Esophagus (tissue), 2 donors: Measurements from ENCODE around the gene GLB1L. TPM values are rescaled to one million over a fixed set of nuclear protein-coding genes. Genes with fewer than 3 reads are reported as not detected.
"Not testable (repeated sequence)": the region's sequence is repeated elsewhere in the genome, so short reads cannot be mapped to it uniquely, and the experiment has no call there.

ENCODE experiments used
- H3K27ac ChIP-seq, 2 donors: one replicate each; pipeline ENCODE4 v1.5.1; 2013; ENCODE audit warnings: low read depth in 2 of 2, mild to moderate bottlenecking in 2 of 2, inconsistent platforms in 1 of 2, low read length in 1 of 2, moderate library complexity in 1 of 2
- H3K27me3 ChIP-seq, 2 donors: one replicate each; pipeline ENCODE4 v1.6.1; 2013; ENCODE audit warnings: low read length in 2 of 2, control low read depth in 1 of 2, mild to moderate bottlenecking in 1 of 2; ENCODE audit not compliant: insufficient read depth in 2 of 2, control insufficient read depth in 1 of 2
- H3K36me3 ChIP-seq, 2 donors: one replicate each; pipeline ENCODE4 v1.6.1; 2013; ENCODE audit warnings: low read length in 1 of 2; ENCODE audit not compliant: control insufficient read depth in 2 of 2, insufficient read depth in 2 of 2
- H3K4me1 ChIP-seq, 2 donors: one replicate each; pipeline ENCODE4 v1.6.1; 2013; ENCODE audit warnings: low read length in 1 of 2; ENCODE audit not compliant: control insufficient read depth in 2 of 2, insufficient read depth in 2 of 2
- H3K4me3 ChIP-seq, 2 donors: one replicate each; pipeline ENCODE4 v1.5.1; 2013; ENCODE audit warnings: low read length in 2 of 2, mild to moderate bottlenecking in 2 of 2, low read depth in 1 of 2, moderate library complexity in 1 of 2
- H3K9me3 ChIP-seq, 2 donors: one replicate each; pipeline ENCODE4 v1.6.1; 2013; ENCODE audit warnings: mild to moderate bottlenecking in 2 of 2, low read depth in 1 of 2, low read length in 1 of 2, moderate library complexity in 1 of 2; ENCODE audit not compliant: control insufficient read depth in 2 of 2, insufficient read depth in 1 of 2
- WGBS, 2 donors: extraction: QIAGEN DNeasy Blood & Tissue Kit; methylation state at CpG; one replicate each; pipeline ENCODE4 v1.1.7; 2013; 5-methylcytosine and 5-hydroxymethylcytosine counted together
- polyA plus RNA-seq, 2 donors: library from polyadenylated mRNA; stranded (reverse); fragments of 200-250 nt; gene quantifications; one replicate each; pipeline ENCODE4 v1.2.3, GENCODE V29; 2013
- donor health status: healthy with polysubstance abuse.
- donor health status: Bipolar disorder and iron deficiency.

GLB1L gene
- polyA plus RNA-seq, 2 donors: 1.6 to 1.9 TPM

- Histone ChIP-seq H3K4me3 (no peak overlapping the region), H3K27ac (no peak overlapping the region), H3K27me3 (no peaks in the 10 kb centered on the region), H3K9me3 (no peaks in the 10 kb centered on the region), H3K36me3 (no peaks in the 10 kb centered on the region), H3K4me1 (peaks cover 4 to 10% of the 10 kb centered on the region in 2 donors)
- 72 to 77% methylated on average over 2 of the region's 2 CpGs for WGBS, 2 donors
These were observed 27.8 kb upstream of the GLB1L start for GRCh38 chr2:219272995-219273394.

GRCh38 chr2:219272356-219272755, 27.1 kb upstream of the GLB1L start:
- no peaks in the 10 kb centered on the region for H3K36me3 ChIP-seq
- no peak overlapping the region for H3K27ac ChIP-seq
- H3K4me3 ChIP-seq: no peak overlapping the region
- H3K27me3 ChIP-seq: no peaks in the 10 kb centered on the region
- peaks cover 0 to 10% of the 10 kb centered on the region in 2 donors for H3K4me1 ChIP-seq
- no peaks in the 10 kb centered on the region for H3K9me3 ChIP-seq
- WGBS, 2 donors: 89 to 90% methylated on average over 4 of the region's 4 CpGs

- no peaks in the 10 kb centered on the region for H3K9me3 ChIP-seq
- 79 to 91% methylated on average over 2 of the region's 2 CpGs for WGBS, 2 donors
- peaks cover 0 to 10% of the 10 kb centered on the region in 2 donors for H3K4me1 ChIP-seq
- H3K27me3 ChIP-seq: no peaks in the 10 kb centered on the region
- no peak overlapping the region for H3K4me3 ChIP-seq
- no peak overlapping the region for H3K27ac ChIP-seq
- no peaks in the 10 kb centered on the region for H3K36me3 ChIP-seq
These were observed 25.8 kb upstream of the GLB1L start for GRCh38 chr2:219271021-219271420.

- Histone ChIP-seq H3K4me3 (no peak overlapping the region), H3K27ac (no peak overlapping the region), H3K4me1 (peaks cover 0 to 10% of the 10 kb centered on the region in 2 donors), H3K9me3 (no peaks in the 10 kb centered on the region), H3K36me3 (no peaks in the 10 kb centered on the region), H3K27me3 (no peaks in the 10 kb centered on the region)
- 80 to 85% methylated on average over 5 of the region's 5 CpGs for whole genome bisulfite sequencing, 2 donors
These were observed 24.8 kb upstream of the GLB1L start for GRCh38 chr2:219270055-219270372.

GRCh38 chr2:219269362-219270054, 24.3 kb upstream of the GLB1L start:
- no peak overlapping the region for H3K4me3 ChIP-seq
- H3K27ac ChIP-seq: no peak overlapping the region
- no peaks in the 10 kb centered on the region for H3K27me3 ChIP-seq
- WGBS, 2 donors: 51 to 55% methylated on average over 8 of the region's 8 CpGs
- no peaks in the 10 kb centered on the region for H3K9me3 ChIP-seq
- H3K36me3 ChIP-seq: no peaks in the 10 kb centered on the region
- H3K4me1 ChIP-seq: peaks cover 0 to 10% of the 10 kb centered on the region in 2 donors

- Histone ChIP-seq H3K4me1 (peaks cover 0 to 2% of the 10 kb centered on the region in 2 donors), H3K27me3 (no peaks in the 10 kb centered on the region), H3K27ac (no peak overlapping the region), H3K36me3 (no peaks in the 10 kb centered on the region), H3K9me3 (no peaks in the 10 kb centered on the region), H3K4me3 (no peak overlapping the region)
- 80 to 91% methylated on average over 2 of the region's 2 CpGs for WGBS, 2 donors
These were observed 23.1 kb upstream of the GLB1L start for GRCh38 chr2:219268294-219268693.

- Histone ChIP-seq H3K27ac (no peak overlapping the region), H3K36me3 (no peaks in the 10 kb centered on the region), H3K4me3 (no peak overlapping the region), H3K4me1 (peaks cover 0 to 2% of the 10 kb centered on the region in 2 donors), H3K9me3 (no peaks in the 10 kb centered on the region), H3K27me3 (no peaks in the 10 kb centered on the region)
- WGBS, 2 donors: 88 to 100% methylated on average over 1 of the region's 1 CpG
These were observed 21.6 kb upstream of the GLB1L start for GRCh38 chr2:219266886-219267285.

- Histone ChIP-seq H3K4me3 (no peak overlapping the region), H3K4me1 (peaks cover 0 to 2% of the 10 kb centered on the region in 2 donors), H3K36me3 (no peaks in the 10 kb centered on the region), H3K27ac (no peak overlapping the region), H3K27me3 (no peaks in the 10 kb centered on the region), H3K9me3 (no peaks in the 10 kb centered on the region)
- WGBS, 2 donors: 62 to 72% methylated on average over 5 of the region's 5 CpGs
These were observed 21.0 kb upstream of the GLB1L start for GRCh38 chr2:219266232-219266631.

GRCh38 chr2:219261024-219261855, 16.0 kb upstream of the GLB1L start:
- Histone ChIP-seq H3K9me3 (no peaks in the 10 kb centered on the region), H3K4me3 (no peak overlapping the region), H3K27me3 (no peaks in the 10 kb centered on the region), H3K27ac (no peak overlapping the region), H3K36me3 (no peaks in the 10 kb centered on the region), H3K4me1 (no peaks in the 10 kb centered on the region)
- WGBS, 2 donors: 63 to 71% methylated on average over 5 of the region's 5 CpGs

- not testable (repeated sequence) for H3K36me3 ChIP-seq
- 86 to 91% methylated on average over 10 of the region's 10 CpGs for WGBS, 2 donors
These were observed 13.7 kb upstream of the GLB1L start for GRCh38 chr2:219258942-219259341.

More at GRCh38 chr2:219258942-219259341, 13.7 kb upstream of the GLB1L start:
- H3K4me3 ChIP-seq, H3K27ac ChIP-seq, H3K4me1 ChIP-seq, H3K27me3 ChIP-seq, H3K9me3 ChIP-seq: not testable (repeated sequence)
